ENCODE data around the gene CD44.

CD44 gene

GRCh38 chr11:35158701-35159510, 19.9 kb downstream of the CD44 start:
- no peak for TF ChIP-seq SNAI2 (CRISPR knock-in tag; IDR thresholded peaks at IDR 0.05)
- no peak for TF ChIP-seq ZC3H10 (CRISPR knock-in tag; IDR thresholded peaks at IDR 0.05)
- TF ChIP-seq ISL1 (CRISPR knock-in tag; IDR thresholded peaks at IDR 0.05) = no peak
- TF ChIP-seq GLIS3 (CRISPR knock-in tag; IDR thresholded peaks at IDR 0.05) = no peak
- TF ChIP-seq ZNF565 (CRISPR knock-in tag; conservative IDR thresholded peaks at IDR 0.05; ENCODE audit: low read depth) = no peak
- TF ChIP-seq TOX (CRISPR knock-in tag; IDR thresholded peaks at IDR 0.05; ENCODE audit: borderline replicate concordance) = no peak
- TF ChIP-seq ZNF70 (CRISPR knock-in tag; IDR thresholded peaks at IDR 0.05) = no peak
- TF ChIP-seq BACH2 (CRISPR knock-in tag; IDR thresholded peaks at IDR 0.05; ENCODE audit: borderline replicate concordance) = no peak
- TF ChIP-seq ESRRG (CRISPR knock-in tag; IDR thresholded peaks at IDR 0.05) = no peak
- no peak for TF ChIP-seq RARB (CRISPR knock-in tag; IDR thresholded peaks at IDR 0.05)
- no peak for TF ChIP-seq ZFP30 (CRISPR knock-in tag; IDR thresholded peaks at IDR 0.05)
- TF ChIP-seq ZNF8 (CRISPR knock-in tag; IDR thresholded peaks at IDR 0.05) = no peak
- TF ChIP-seq POU6F1 (CRISPR knock-in tag; IDR thresholded peaks at IDR 0.05; ENCODE audit: borderline replicate concordance, low read depth) = no peak
- no peak for TF ChIP-seq ZFP3 (CRISPR knock-in tag; IDR thresholded peaks at IDR 0.05)
- no peak for TF ChIP-seq PATZ1 (CRISPR knock-in tag; IDR thresholded peaks at IDR 0.05; ENCODE audit: borderline replicate concordance)
- no peak for TF ChIP-seq CREB5 (CRISPR knock-in tag; IDR thresholded peaks at IDR 0.05; ENCODE audit: low read depth)
- no peak for TF ChIP-seq ARNTL (CRISPR knock-in tag; IDR thresholded peaks at IDR 0.05; ENCODE audit: borderline replicate concordance, low read depth)

GRCh38 chr11:35160246-35160824, 21.4 kb downstream of the CD44 start:
- TF ChIP-seq TOX (CRISPR knock-in tag; IDR thresholded peaks at IDR 0.05; ENCODE audit: borderline replicate concordance) (no peak), CREB5 (CRISPR knock-in tag; IDR thresholded peaks at IDR 0.05; ENCODE audit: low read depth) (no peak), BACH2 (CRISPR knock-in tag; IDR thresholded peaks at IDR 0.05; ENCODE audit: borderline replicate concordance) (no peak), POU6F1 (CRISPR knock-in tag; IDR thresholded peaks at IDR 0.05; ENCODE audit: borderline replicate concordance, low read depth) (no peak)
- no peak for ATAC-seq

More at GRCh38 chr11:35158701-35159510, 19.9 kb downstream of the CD44 start:
- peak; percentile 33 for ATAC-seq

- TF ChIP-seq TCF4 (CRISPR knock-in tag; IDR thresholded peaks at IDR 0.05; ENCODE audit: borderline replicate concordance) (peak; percentile 29; the same call in 1 of the 2 replicates), ZNF8 (CRISPR knock-in tag; IDR thresholded peaks at IDR 0.05) (no peak), ISL1 (CRISPR knock-in tag; IDR thresholded peaks at IDR 0.05) (peak; percentile 76)
Observed at GRCh38 chr11:35160902-35161597, 22.1 kb downstream of the CD44 start.

More at GRCh38 chr11:35160902-35161597, 22.1 kb downstream of the CD44 start:
- ATAC-seq = no peak
